Transverse colon (tissue), 4 donors: ENCODE data around the gene BORA.

ENCODE experiments used
- EP300 ChIP-seq: sonication (generic); formaldehyde crosslinking; IDR thresholded peaks from one replicate; pipeline ENCODE4 v1.6.1; 2017; ENCODE audit warnings: antibody characterized with exemption, low read depth
- POLR2A ChIP-seq: fragments of 450-650 bp; IDR thresholded peaks from one replicate; pipeline ENCODE4 v1.6.1; 2016; ENCODE audit warnings: antibody characterized with exemption, mild to moderate bottlenecking, moderate library complexity
- POLR2AphosphoS5 ChIP-seq, 3 donors: sonication (generic); formaldehyde crosslinking; IDR thresholded peaks; one replicate each; pipeline ENCODE4 v1.6.1; 2016; ENCODE audit warnings: antibody characterized with exemption in 3 of 3
- TF ChIP-seq, protein P1 (sequence below), 5 experiments: fragments of 200-600 bp in 3 of 5; fragments of 450-650 bp in 2 of 5; sonication (generic) in 3 of 5; IDR thresholded peaks; 1 replicate in 2 of 5; 2 replicates in 3 of 5; pipeline ENCODE4 v1.5.1; 2016 to 2017; ENCODE audit warnings: antibody characterized with exemption in 5 of 5, inconsistent platforms in 3 of 5, mild to moderate bottlenecking in 2 of 5, moderate library complexity in 1 of 5

DNA sequence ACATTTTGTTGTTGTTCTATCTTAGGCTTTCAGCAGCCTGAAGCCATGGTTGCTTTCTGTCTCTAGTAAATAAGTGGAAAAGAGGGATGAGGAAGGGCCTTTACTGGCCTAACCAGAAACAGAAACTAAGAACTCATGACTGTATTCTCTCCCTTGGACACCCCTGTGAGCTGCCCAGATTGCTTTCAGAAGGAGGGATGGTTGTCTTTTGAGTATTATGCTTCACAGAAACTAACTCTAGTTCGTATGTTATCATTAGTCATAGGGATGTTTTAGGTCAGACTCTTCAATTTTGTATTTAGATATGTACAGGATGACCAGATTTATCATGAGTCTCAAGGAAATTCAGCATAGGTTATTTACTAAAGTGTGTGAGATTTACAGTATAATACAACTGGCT, 17.5 kb downstream of the BORA start:
- TF ChIP-seq, protein P1, sequence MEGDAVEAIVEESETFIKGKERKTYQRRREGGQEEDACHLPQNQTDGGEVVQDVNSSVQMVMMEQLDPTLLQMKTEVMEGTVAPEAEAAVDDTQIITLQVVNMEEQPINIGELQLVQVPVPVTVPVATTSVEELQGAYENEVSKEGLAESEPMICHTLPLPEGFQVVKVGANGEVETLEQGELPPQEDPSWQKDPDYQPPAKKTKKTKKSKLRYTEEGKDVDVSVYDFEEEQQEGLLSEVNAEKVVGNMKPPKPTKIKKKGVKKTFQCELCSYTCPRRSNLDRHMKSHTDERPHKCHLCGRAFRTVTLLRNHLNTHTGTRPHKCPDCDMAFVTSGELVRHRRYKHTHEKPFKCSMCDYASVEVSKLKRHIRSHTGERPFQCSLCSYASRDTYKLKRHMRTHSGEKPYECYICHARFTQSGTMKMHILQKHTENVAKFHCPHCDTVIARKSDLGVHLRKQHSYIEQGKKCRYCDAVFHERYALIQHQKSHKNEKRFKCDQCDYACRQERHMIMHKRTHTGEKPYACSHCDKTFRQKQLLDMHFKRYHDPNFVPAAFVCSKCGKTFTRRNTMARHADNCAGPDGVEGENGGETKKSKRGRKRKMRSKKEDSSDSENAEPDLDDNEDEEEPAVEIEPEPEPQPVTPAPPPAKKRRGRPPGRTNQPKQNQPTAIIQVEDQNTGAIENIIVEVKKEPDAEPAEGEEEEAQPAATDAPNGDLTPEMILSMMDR (IDR thresholded peaks at IDR 0.05): no peak
- TF ChIP-seq POLR2AphosphoS5 (IDR thresholded peaks at IDR 0.05) (no peak), EP300 (no peak), POLR2A (no peak)
